ENCODE results near the gene SGCB.
A peak's percentile ranks its signal among the peaks of the same experiment; 100 is the strongest.

SGCB gene

DNA sequence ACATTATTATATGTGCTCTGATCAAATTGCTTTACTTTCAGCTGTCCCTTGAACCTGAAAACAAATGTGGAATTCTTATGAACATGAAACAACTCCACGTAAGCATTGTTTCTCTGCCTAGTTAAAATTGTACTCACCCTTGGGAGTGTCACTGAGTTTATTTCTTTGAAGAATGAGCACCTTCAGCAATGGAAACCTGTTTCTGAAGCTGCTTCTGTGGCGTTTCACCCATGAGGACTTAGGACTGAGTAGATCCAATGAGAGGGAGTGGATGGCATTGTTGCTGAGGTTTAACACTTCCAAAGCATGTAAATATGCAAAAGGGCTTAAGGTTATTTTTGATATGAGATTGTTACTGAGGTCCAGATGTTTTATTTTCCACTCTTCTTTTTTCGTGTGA is 21.1 kb downstream of the SGCB start:
- TF ChIP-seq, protein P1, sequence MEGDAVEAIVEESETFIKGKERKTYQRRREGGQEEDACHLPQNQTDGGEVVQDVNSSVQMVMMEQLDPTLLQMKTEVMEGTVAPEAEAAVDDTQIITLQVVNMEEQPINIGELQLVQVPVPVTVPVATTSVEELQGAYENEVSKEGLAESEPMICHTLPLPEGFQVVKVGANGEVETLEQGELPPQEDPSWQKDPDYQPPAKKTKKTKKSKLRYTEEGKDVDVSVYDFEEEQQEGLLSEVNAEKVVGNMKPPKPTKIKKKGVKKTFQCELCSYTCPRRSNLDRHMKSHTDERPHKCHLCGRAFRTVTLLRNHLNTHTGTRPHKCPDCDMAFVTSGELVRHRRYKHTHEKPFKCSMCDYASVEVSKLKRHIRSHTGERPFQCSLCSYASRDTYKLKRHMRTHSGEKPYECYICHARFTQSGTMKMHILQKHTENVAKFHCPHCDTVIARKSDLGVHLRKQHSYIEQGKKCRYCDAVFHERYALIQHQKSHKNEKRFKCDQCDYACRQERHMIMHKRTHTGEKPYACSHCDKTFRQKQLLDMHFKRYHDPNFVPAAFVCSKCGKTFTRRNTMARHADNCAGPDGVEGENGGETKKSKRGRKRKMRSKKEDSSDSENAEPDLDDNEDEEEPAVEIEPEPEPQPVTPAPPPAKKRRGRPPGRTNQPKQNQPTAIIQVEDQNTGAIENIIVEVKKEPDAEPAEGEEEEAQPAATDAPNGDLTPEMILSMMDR (IDR thresholded peaks at IDR 0.05; ENCODE audit: low read depth, low read length, poor library complexity, severe bottlenecking), result no peak
- no peak for TF ChIP-seq EZH2phosphoT487 (IDR thresholded peaks at IDR 0.05; ENCODE audit: borderline replicate concordance, low read length)

DNA sequence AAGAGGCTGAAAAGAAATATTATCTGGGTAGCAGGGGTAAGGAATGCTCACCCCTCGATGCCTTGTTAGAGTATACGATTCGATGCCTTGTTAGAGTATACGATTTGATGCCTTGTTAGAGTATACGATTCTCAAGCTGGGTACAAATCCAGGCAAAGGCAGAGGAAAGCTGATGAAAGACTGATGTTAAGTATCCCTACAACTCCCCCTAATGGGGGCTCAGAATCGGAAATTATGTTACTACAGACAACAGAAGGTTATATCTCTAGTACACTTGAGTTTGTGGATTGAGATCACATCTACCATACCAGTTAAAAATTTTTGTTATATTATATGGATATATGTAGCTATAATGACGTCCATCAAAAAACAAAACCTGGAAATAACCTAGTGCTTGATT is 22.7 kb downstream of the SGCB start:
- Histone ChIP-seq H3K36me3 (ENCODE audit: control insufficient read depth, low read length) (no peaks in the 10 kb centered on the region), H3K4me2 (ENCODE audit: low read length) (no peak overlapping the region; the same call in 1 of the 2 replicates), H3K9me2 (replicated peaks; ENCODE audit: control insufficient read depth, low read length) (no peaks in the 10 kb centered on the region), H3K9me3 (ENCODE audit: control insufficient read depth, insufficient read depth, low read length) (no peaks in the 10 kb centered on the region), H3K79me2 (ENCODE audit: control insufficient read depth, low read length) (no peaks in the 10 kb centered on the region), H3K4me3 (ENCODE audit: low read length) (no peak overlapping the region), H3K4me1 (ENCODE audit: control insufficient read depth, low read length) (peaks cover 14% of the 10 kb centered on the region), H3K27ac (ENCODE audit: low read depth, low read length) (no peak overlapping the region), H3F3A (ENCODE audit: control insufficient read depth, insufficient read depth) (no peaks in the 10 kb centered on the region), H3K27me3 (ENCODE audit: control insufficient read depth, low read length) (no peaks in the 10 kb centered on the region), H4K20me1 (ENCODE audit: control insufficient read depth, insufficient read depth, low read depth, low read length) (no peaks in the 10 kb centered on the region)
- TF ChIP-seq, protein P1 (IDR thresholded peaks at IDR 0.05; ENCODE audit: low read depth, low read length, poor library complexity, severe bottlenecking), result peak; percentile 35
- TF ChIP-seq EZH2phosphoT487 (IDR thresholded peaks at IDR 0.05; ENCODE audit: borderline replicate concordance, low read length), result no peak

More for the DNA sequence above, 21.1 kb downstream of the SGCB start:
- Histone ChIP-seq H3K27me3 (ENCODE audit: control insufficient read depth, low read length) (no peaks in the 10 kb centered on the region), H4K20me1 (ENCODE audit: control insufficient read depth, insufficient read depth, low read depth, low read length) (no peaks in the 10 kb centered on the region), H3K9me2 (replicated peaks; ENCODE audit: control insufficient read depth, low read length) (no peaks in the 10 kb centered on the region), H3K79me2 (ENCODE audit: control insufficient read depth, low read length) (no peaks in the 10 kb centered on the region), H3F3A (ENCODE audit: control insufficient read depth, insufficient read depth) (no peaks in the 10 kb centered on the region), H3K27ac (ENCODE audit: low read depth, low read length) (no peak overlapping the region), H3K4me1 (ENCODE audit: control insufficient read depth, low read length) (peaks cover 7% of the 10 kb centered on the region), H3K4me2 (ENCODE audit: low read length) (no peak overlapping the region), H3K4me3 (ENCODE audit: low read length) (no peak overlapping the region), H3K36me3 (ENCODE audit: control insufficient read depth, low read length) (no peaks in the 10 kb centered on the region; the same call in 1 of the 2 replicates), H3K9me3 (ENCODE audit: control insufficient read depth, insufficient read depth, low read length) (no peaks in the 10 kb centered on the region)

DNA sequence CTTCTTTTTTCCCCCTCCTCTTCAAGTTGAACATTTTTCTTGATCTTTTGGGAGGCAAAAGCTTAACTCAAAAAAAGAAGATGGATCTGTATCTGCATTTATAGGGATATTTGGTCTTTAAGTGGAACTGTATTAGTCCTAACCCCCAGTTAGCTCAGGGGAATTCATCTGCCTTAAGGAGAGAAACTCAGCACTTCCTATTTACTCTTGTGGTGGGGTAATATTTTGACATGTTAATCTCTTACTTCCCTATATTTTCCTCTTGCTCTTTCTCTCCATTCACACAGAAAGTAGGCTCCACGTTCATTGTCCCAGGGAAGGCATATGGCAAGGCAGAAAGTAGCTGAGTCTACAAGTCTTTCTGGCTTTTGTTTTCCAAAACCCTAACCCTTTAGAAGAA is 23.2 kb downstream of the SGCB start:
- H3K9me3 ChIP-seq (ENCODE audit: control insufficient read depth, insufficient read depth, low read length), result no peaks in the 10 kb centered on the region
- no peaks in the 10 kb centered on the region for H3F3A ChIP-seq (ENCODE audit: control insufficient read depth, insufficient read depth)
- H3K9me2 ChIP-seq (replicated peaks; ENCODE audit: control insufficient read depth, low read length), result no peaks in the 10 kb centered on the region
- no peaks in the 10 kb centered on the region for H3K36me3 ChIP-seq (ENCODE audit: control insufficient read depth, low read length)
- H3K4me1 ChIP-seq (ENCODE audit: control insufficient read depth, low read length), result peaks cover 14% of the 10 kb centered on the region
- peak overlapping the region; percentile 13; the same call in 1 of the 2 replicates for H3K4me2 ChIP-seq (ENCODE audit: low read length)
- no peak overlapping the region for H3K4me3 ChIP-seq (ENCODE audit: low read length)
- H3K27me3 ChIP-seq (ENCODE audit: control insufficient read depth, low read length), result no peaks in the 10 kb centered on the region
- H3K27ac ChIP-seq (ENCODE audit: low read depth, low read length), result no peak overlapping the region
- no peaks in the 10 kb centered on the region for H3K79me2 ChIP-seq (ENCODE audit: control insufficient read depth, low read length)
- TF ChIP-seq, protein P1 (IDR thresholded peaks at IDR 0.05; ENCODE audit: low read depth, low read length, poor library complexity, severe bottlenecking), result no peak
- TF ChIP-seq EZH2phosphoT487 (IDR thresholded peaks at IDR 0.05; ENCODE audit: borderline replicate concordance, low read length), result no peak
- no peaks in the 10 kb centered on the region for H4K20me1 ChIP-seq (ENCODE audit: control insufficient read depth, insufficient read depth, low read depth, low read length)

All from DOHH2 (cell line).